Measurements from ENCODE around the gene ARHGAP27.

- TF ChIP-seq YY1 (IDR thresholded peaks at IDR 0.05; ENCODE audit: insufficient read depth, insufficient read length) = no peak
- peak; percentile 37 for TF ChIP-seq SUZ12 (IDR thresholded peaks at IDR 0.05; ENCODE audit: extremely low read depth, insufficient read depth, insufficient read length)
These were observed 2.5 kb downstream of the ARHGAP27 start for GRCh38 chr17:45430006-45430737.
